Measurements from ENCODE around the gene F12.
A peak's percentile ranks its signal among the peaks of the same experiment; 100 is the strongest.

Gene F12

DNA sequence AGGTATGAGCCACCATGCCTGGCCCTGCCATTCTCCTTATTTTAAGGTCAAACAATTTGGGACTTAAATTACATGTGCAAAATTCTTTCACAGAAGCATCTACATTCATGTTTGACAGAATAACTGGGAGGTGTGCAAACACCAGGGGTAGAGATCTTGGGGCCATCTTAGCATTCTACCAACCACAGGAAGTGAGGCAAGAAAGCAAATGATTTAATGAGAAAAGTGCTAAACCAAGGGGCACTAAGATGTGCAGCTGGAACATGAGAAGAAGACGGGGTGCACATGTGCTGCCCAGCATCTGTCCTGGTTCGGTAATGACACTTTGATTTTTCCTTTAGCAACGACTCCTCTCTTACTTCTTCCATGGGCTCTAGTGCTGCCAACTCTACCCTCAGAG is 1.2 kb upstream of the F12 start:
- peak in 1 of 5 donors; percentile 35 for DNase-seq

- no peak for DNase-seq
These were observed 3.6 kb downstream of the F12 start for GRCh38 chr5:177405805-177406204.

DNA sequence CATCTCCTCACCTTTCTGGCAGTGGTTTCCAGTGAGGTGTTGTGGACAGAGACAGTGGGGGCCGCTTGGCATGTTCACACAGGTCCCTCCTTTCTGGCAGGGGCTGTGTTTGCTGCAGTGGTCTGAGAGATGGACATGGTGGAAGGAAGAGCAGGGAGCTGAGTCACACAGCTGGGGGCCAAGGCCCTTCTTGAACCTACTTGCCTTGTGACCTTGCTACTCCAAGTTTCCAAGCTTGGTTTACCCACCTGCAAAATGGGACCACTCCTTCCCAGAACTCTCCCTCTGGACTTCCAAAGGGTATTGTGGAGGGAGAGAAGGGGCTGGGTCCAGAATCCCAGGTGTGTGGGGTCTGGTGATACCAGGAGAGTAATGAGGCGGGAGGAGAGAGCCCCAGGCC is 4.1 kb downstream of the F12 start:
- no peak for DNase-seq

- no peak for DNase-seq
These were observed 4.7 kb downstream of the F12 start for GRCh38 chr5:177404641-177405179.

DNA sequence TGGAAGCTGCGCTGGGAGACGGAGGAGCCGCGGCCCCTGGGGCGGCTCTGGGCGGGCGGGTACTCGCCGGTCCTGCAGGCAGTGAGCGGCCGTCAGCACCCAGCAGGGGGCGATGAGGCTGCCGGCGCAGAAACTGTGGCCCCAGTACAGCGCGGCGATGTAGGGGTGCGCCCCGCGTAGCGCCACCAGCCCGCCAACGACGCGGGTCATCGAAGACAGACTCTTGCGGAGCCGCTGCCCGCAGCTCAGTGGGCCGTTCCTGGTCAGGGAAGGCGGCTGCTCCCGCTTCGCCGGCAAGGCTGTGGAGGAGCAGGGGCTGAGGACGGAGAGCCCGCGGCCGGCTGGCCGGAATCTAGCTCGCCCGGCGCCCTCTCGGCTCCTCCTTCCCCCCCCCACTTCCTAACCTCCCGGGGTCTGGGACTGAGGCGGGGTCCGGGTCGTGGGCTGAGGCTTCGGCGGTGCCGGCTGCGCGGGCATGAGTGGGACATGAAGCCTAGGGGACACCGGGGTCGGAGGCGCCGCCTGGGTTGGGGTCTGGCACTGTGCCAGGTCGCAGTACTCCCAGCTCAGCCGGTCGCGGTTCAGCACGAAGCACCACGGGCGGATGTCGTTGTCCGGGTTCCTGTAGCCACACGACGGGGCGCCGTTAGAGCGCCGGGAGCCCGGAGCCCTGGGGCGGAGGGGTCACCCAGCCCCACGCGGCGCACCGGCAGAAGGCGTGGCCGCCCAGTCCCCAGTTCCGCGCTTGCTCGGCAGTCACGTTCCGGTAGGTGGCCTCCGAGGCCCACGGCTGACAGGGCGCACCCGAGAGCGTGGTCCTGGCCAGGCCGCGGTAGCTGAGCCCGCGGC is 5.3 kb downstream of the F12 start:
- DNase-seq, result peak; percentile 75 to 86 (median 80)

- DNase-seq, result peak; percentile 45 to 64 (median 51)
These were observed 6.1 kb downstream of the F12 start for GRCh38 chr5:177403102-177403791.

- peak; percentile 41 to 68 (median 58) for DNase-seq
These were observed 6.9 kb downstream of the F12 start for GRCh38 chr5:177402271-177403043.

DNA sequence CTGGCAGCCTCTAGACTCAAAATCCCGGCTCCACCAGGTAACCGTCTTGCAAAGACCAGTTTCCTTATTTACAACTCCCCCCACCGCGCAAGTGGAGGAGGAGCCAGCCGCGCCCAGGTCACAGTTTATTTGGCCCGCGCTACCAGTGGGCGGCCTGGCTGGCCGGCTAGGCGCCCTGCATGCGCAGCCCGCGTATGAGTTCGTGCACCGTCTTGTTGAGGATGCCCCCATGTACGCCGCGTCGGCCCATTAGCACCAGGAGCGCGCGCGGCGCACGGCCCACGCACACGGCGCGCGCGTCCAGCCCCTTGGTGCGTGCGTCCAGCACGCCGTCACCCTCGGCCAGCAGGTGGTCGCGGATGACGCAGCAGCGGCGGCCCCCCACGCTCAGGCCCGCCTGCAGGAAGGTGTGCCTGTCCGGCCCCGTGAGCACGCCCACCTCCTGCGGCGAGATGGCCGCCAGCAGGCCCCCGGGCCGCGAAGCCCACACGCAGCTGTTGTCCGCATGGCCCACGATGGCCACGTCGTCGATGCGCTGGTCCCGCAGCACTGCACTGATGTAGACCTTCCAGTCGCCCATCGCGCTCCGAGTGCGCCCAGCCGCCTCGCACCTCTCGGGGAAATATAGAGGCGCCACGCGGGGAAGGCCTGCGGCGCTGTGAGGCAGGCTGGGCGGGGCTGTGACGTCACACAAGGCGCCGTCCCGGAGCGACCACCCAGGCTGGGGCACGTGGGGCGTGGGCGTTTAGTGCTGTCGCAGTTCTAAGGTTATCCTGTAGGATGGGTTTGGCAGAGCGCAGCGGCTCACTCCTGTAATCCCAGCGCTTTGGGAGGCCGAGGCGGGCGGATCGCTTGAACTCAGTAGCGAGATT is 9.1 kb downstream of the F12 start, which contains the start of gene PFN3:
Gene PFN3 (minus strand): TSS at position 665 of the 872 bp plus-strand sequence. CDS start 85 bp downstream, at position 580.
- DNase-seq, result no peak

GRCh38 chr5:177397875-177398390 is 11.4 kb downstream of the F12 start:
- no peak for DNase-seq

- no peak for DNase-seq
These were observed 12.6 kb downstream of the F12 start for GRCh38 chr5:177396807-177397206.

- no peak for DNase-seq
These were observed 13.3 kb downstream of the F12 start for GRCh38 chr5:177396078-177396477.

DNA sequence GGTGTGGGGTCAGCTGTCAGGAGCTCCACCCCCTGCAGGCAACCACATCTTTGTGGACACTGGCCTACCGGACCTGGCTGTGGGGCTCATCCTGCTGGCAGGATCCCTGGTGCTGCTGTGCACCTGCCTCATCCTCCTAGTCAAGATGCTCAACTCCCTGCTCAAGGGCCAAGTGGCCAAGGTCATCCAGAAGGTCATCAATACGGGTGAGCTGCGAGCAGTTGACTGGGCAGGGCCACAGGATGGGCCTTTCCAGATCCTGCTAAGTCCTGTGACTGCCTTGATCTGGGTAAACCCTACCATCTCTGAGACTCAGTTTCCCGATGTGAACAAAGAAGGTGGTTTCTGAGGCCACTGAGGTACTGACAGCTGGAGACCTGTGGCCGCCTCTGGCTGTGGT is 15.4 kb downstream of the F12 start:
- no peak for DNase-seq

GRCh38 chr5:177393206-177393765 is 16.1 kb downstream of the F12 start:
- DNase-seq, result no peak

DNA sequence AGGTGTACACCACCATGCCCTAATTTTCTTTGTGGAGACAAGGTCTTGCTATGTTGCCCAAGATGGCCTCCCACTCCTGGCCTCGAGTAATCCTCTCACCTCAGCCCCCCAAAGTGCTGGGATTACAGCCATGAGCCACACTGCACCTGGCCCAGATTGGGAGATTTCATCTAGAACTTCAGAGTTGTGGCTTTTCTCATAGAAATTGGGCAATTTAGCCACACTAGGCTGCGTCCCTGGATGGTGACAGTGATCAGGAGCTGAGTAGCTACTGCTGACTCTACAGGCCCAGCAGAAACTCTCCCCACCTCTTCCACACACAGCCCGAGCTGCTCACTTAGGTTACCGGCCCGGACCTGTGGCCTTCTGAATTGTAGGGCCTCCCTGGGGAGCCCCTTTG is 16.6 kb downstream of the F12 start:
- no peak for DNase-seq

- peak; percentile 64 to 87 (median 79) for DNase-seq
These were observed 18.7 kb downstream of the F12 start for GRCh38 chr5:177390363-177391300.

DNA sequence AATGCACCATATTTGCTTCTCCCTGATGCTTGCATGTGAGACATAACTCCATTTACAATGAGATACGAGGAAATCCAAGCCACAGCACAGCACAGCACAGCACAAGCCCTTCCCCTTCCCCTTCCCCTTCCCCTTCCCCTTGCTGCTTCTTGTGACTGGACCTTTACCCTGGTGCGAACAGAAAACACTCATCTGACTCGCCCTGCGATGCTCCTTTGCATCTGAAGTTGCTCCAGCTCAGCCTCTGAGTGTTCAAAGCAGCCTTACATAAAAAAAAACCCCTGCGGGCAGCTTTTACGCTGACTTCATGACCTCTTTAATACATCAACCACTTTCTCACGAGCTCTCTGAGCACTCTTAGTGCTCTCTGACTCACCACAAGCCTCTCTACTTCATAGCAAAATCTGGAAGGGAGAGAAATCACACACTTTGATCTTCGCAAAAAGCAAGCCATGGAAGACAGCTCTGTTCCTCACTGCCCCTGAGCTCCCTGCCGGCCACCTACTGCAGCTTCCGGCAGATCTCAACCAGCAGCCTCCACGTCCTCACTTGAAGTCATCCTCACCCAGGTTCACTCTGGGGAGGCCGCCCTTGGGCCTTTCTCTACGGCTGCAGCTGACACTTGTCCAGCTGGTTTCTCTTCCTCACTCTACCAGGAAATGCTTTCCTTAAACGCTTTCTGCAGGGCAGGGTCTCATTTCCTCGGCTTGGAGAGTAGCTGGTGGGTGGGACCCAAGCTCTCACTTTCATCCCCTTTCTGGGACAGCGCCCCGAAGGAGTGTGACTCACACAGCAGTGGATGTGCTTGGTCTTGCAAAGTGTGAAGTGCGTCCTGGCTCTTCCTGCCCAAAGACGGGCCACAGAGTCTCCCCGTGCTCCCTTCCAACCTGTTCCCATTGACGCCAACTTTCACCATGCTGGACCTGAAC is 19.9 kb downstream of the F12 start:
- DNase-seq, result peak in 4 of 5 donors; percentile 25 to 79 (median 38)

- no peak for DNase-seq
These were observed 20.8 kb downstream of the F12 start for GRCh38 chr5:177388521-177389052.

- no peak for DNase-seq
These were observed 22.0 kb downstream of the F12 start for GRCh38 chr5:177387405-177387804.

DNA sequence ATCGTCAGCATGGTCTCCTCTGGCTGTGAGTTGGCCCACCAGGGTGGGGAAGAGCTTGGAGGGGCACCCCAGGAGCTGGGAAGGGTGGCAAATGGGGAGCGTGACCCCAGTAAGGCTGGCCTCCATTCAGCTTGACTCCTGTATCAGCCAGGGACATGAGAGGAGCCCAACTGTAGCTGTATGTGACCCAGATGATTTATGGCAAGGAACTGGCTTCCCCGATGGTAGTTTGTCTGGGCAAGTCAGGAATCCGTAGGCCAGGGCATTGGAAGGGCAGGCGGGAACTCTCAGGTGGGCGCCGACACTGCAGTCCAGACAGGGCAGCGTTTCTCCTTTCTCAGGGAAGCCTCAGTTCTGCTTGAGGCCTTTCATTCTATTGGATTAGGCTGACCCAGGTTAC is 22.8 kb downstream of the F12 start:
- no peak for DNase-seq
